GM19438 (cell line): ENCODE data around the gene SYPL2.
A peak's percentile ranks its signal among the peaks of the same experiment; 100 is the strongest.

Source experiments
- ATAC-seq: cut with Tn5 transposase; IDR thresholded peaks from one replicate; pipeline ENCODE4 v1.9.1; 2021; ENCODE audit warnings: low read depth; ENCODE audit not compliant: unreplicated experiment

SYPL2 gene

GRCh38 chr1:109490029-109490933, 23.9 kb downstream of the SYPL2 start:
- ATAC-seq, result no peak

- ATAC-seq, result no peak
Observed at GRCh38 chr1:109490934-109491302, 24.6 kb downstream of the SYPL2 start.

DNA sequence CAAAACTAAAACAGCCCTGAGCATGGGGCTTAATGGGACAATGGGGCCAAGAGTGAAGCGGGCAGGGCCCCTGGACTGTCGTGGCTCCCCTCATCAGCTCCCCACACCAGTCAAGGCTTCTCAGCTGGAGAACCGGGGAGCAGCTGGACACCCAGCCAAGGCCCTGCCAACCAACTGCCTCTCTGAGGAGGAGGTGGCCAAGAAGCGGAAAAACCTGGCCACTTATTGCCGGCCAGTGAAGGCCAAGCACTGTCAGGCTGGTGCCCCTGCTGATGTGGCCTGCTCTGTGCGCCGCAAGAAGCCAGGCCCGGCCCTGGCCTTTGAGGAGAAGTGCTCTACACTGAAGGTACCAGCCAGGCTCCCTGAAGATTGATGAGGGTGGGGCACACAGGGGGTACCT, 25.0 kb downstream of the SYPL2 start:
- ATAC-seq, result no peak

- ATAC-seq, result no peak
Observed at GRCh38 chr1:109492779-109493178, 26.4 kb downstream of the SYPL2 start.

DNA sequence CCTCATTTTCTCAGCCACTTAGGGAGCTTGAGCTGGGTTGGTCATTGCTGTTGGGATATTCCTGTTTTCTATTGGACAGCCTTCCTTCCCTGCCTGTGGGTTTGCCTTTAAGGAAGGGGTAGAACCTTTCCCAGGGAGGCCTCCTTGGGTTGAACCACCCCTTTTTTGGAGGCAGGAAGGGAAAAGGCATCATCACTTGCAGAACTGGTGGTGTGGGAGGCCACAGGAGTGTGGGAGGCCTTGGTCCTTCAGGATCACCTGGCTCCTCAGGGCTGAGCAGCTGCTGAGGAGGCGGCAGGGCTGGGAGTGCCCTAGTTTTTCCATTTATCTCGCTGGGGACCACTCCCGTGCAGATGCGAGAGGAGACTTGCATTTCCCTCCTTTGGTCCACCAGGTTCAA, 26.9 kb downstream of the SYPL2 start:
- ATAC-seq, result no peak

DNA sequence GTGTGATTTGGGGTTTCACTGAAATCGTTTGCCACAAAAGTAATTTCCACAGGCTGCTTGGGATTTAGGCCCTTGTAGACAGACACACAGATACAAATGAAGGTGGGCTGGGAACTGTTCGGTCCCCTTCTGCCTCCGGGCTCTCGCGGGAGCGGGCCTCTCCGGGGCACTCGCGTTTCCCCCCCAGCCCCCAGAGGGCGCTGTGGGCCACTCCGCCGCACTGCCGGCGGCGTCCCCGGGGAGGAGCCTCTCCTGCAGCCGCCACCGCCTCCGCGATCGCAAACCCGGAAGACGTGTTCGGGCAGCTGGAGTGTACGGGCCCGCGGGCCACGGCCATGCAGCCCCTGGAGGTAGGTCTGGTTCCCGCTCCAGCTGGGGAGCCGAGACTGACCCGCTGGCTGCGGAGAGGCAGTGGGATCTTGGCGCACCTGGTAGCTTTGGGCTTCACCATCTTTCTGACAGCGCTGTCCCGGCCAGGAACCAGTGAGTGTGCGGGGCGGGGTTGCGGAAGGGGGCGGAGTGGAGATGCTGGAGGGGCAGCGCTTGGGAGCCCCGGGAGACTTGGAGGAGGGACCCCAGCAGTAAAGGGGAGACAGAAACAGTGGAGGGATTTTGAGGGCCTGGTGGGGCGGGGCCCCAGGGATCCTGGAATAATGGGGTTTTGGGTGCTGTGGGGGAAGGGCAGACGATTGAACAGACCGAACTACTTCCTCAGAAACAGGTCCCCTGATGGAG, 27.6 kb downstream of the SYPL2 start, which contains the start of gene CYB561D1:
Gene CYB561D1, plus strand, starts transcription at position 290 of the 735 bp plus-strand sequence. Its CDS starts 46 bp downstream, at position 336.
- peak; percentile 90 for ATAC-seq

DNA sequence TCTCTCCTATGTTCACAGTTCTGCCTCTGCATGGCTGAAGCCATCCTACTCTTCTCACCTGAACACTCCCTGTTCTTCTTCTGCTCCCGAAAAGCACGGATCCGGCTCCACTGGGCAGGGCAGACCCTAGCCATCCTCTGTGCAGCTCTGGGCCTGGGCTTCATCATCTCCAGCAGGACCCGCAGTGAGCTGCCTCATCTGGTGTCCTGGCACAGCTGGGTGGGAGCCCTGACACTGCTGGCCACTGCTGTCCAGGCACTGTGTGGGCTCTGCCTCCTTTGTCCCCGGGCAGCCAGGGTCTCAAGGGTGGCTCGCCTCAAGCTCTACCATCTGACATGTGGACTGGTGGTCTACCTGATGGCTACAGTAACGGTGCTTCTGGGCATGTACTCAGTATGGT, 29.4 kb downstream of the SYPL2 start:
- no peak for ATAC-seq

- ATAC-seq, result no peak
Observed at GRCh38 chr1:109497449-109498160, 31.3 kb downstream of the SYPL2 start.

DNA sequence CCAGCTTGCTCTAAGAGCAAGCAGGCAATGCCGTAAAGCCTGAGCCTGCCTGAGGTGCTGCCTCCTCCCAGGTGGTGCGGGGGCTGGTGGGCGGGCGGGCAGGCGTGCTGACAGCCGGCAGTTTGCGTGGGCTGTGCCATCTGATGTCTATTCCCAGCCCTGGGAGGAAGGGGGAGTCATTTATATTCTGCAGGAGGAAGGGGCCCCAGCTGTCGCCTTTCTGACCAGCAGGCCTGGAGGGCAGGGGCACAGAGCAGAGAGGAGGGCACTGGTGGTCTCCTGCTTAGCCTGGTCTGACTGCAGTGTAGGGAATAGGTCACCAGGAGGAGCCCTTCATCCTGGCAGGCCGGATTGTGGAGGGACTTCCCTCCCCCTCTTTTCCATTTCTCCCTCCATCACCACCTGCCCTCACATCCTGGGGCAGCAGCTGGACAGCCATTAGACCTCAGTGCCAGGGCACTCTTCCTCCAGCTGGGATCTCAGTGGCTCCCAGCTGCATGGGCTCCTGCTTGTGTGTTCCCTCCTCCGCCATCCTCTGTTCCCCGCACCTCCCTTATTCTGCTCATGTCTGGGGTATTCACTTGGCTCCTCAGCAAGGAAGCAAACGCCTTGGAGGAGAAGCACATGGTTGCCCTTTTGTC, 31.9 kb downstream of the SYPL2 start:
- no peak for ATAC-seq

DNA sequence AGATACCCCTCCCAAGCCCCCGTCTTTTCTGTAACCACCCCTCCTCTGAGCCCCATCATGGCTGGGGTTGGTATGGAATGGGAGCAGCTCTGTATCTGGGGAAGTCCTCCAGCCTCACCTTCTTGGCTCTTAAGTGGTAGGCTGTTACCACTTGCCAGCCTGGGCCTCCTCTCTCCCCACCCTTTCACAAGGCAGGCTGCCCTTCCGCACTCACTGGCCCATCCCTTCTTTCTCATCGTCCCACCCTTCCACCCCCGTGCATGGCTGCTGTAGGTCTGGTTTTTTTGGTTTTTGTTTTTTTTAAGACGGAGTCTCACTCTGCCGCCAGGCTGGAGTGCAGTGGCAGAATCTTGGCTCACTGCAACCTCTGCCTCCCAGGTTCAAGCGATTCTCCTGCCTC, 32.7 kb downstream of the SYPL2 start:
- no peak for ATAC-seq

- ATAC-seq, result no peak
Observed at GRCh38 chr1:109499661-109500536, 33.6 kb downstream of the SYPL2 start.

GRCh38 chr1:109500941-109501381, 34.6 kb downstream of the SYPL2 start:
- no peak for ATAC-seq

GRCh38 chr1:109501644-109502363, 35.5 kb downstream of the SYPL2 start:
- ATAC-seq, result no peak

- no peak for ATAC-seq
Observed at GRCh38 chr1:109502364-109502851, 36.1 kb downstream of the SYPL2 start.

GRCh38 chr1:109503935-109504334, 37.6 kb downstream of the SYPL2 start:
- no peak for ATAC-seq

DNA sequence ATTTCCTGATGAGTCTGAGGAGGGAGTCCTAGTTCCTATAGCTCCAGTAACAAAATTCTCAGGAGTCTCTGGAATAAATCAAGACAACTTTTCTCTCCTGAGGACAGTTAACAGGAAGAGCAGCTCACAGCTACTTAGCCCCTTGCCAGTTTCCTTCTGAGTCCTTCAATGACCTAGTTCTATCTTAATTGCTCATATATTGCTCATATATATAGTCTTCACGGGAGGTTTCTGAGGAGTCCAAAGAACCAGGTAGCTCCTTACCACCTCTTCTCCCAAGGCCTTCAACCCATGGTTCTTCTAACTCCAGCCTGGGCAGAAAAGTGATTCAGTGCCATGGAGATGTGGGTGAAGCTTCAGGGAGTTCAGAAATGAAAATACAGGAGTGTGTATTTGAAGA, 38.6 kb downstream of the SYPL2 start:
- no peak for ATAC-seq

GRCh38 chr1:109508001-109508872, 41.9 kb downstream of the SYPL2 start:
- no peak for ATAC-seq

GRCh38 chr1:109508873-109509175, 42.5 kb downstream of the SYPL2 start:
- no peak for ATAC-seq
